Measurements from ENCODE around the gene ADAMTS9. TPM values are rescaled to one million over a fixed set of nuclear protein-coding genes. Genes with fewer than 3 reads are reported as not detected.
A peak's percentile ranks its signal among the peaks of the same experiment; 100 is the strongest.

Gene ADAMTS9
- total RNA-seq, 1 donor from 2014 or later = 132 TPM

DNA sequence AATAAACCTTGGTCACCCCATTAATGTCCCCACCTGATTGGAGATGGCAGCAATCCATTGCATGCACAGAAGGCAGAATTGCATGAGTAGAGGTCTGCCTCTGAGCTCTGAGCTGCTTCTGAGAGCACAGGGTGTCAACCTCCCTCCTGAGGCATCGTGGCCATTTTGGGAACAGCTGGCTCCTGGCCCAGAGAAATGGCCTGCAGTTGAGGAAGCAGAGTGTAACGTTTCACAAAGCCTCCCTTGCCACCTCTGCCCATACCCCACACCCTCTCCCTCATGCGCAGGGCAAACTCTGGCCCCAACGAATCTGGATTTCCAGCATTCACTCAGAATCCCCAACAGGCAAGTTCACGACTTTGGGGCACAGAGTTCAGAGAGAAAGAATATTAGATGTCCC, 198.9 kb downstream of the ADAMTS9 start:
- no peak for DNase-seq

GRCh38 chr3:64484289-64484992, 203.4 kb downstream of the ADAMTS9 start:
- DNase-seq = peak; percentile 84

DNA sequence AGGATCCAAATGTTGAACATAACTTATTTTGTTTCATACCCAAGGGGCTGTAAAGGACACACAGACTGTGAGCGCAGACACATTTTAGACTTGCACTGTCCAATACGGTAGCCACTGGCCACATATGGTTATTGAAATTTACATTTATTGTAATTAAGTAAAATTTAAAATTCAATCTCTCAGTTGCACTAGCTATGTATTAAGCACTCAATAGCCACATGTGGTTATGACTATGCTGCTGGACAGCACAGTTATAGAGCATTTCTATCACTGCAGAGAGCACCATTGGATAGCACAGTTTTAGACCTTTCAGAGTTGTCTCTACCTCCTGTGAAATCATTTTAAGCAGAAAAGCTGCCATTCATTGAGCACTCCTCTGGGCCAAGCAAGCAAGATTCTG, 204.3 kb downstream of the ADAMTS9 start:
- no peak for DNase-seq

DNA sequence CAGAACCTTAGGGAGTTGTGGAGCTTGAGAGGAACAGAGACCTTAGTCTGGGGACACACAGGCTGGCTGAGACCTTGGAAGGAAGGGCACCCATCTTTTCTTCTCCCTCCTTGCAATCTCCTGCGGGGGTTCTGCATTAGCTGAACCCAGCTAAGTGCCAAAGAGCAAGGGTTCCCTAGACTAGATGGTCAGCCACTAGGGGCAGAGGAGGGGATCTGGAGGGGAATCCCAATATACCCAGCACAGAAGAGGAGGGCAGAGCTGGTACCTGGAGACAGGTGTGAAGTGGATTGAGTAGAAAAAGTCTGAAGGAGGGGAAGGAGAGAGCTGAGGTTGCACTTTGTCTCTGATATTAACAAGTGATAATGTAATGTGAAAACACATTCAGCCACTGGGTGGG, 212.8 kb downstream of the ADAMTS9 start:
- no peak for DNase-seq

DNA sequence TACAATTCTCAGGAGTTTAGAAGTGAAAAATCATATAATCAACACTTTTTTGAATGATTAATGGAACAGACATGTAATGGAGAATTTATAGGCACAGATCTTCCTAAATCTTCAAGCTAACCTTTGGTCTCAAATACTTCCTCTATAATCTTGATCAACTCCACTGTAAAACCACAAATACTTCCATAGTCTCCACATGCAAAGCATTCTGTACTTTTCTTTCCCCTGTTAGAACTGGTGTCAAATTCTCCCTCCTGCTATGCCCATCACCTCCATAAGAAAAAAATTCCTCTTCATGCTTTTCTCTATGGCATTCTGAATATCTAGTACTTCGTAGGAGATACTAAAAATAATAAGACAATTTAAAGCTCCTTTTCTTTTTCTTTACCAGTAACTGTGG, 214.3 kb downstream of the ADAMTS9 start:
- no peak for DNase-seq

DNA sequence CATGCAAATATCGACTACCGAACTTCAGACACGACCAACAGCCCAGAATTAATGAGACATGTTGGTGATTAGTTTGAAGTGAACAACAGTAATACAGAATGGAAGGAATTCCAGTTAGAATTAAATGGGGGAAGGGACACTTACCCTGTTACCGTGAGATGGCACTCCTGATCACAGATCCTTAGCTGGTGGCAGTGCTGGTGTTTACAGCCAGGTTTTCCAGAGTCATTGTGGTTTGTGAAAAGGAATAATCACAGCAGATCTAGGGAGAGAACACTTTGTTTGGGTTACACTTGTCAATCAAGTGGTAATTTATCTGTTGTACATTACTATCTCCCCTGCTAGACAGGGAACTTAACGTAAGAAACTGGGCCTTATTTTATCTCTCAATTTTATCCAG, 217.4 kb downstream of the ADAMTS9 start:
- DNase-seq = no peak

DNA sequence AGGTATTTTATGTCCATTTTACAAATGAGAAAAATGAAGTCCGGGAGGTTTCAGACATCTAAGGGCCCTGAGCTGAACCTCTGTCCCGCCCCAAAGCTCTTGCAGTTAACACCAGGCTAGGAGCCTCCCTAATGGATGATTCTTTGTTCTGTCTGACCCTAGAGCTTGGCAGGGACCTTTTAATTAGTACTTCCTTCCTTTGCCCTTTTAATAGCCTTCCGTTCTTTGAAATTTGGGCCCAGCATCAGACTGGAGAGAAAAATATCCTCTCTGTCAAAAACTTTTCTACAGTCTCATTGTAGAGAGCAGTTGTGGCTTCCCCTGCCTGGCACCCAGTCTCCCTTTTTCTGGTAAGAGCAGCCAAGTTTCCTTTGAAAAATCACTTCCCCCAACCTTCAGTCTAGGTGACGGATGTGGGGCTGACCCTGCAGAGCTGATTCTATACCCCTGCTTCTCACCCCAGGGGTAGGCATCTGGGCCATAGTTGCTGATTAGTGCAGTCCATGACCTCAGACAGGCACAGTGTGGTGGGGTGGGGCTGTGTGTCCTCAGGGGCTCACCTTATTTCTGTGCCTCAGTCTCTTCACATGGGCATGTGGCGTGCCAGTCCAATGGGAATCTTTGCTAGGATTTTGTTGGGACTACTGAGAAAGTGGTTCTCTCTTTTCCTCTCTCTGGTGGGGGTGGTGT, 220.4 kb downstream of the ADAMTS9 start:
- DNase-seq = peak; percentile 13

Small RNA genes within 50 kb of the gene (small RNA-seq; reads per million reads assigned to genes)
- gene RNU6-739P (ENCODE audit: low replicate concordance) = not detected

All from skin of body (tissue), 3 donors.